Mucosa of descending colon (tissue), 3 donors: ENCODE measurements around the gene PPP1R9B. TPM values are rescaled to one million over a fixed set of nuclear protein-coding genes. Genes with fewer than 3 reads are reported as not detected.

Experiments used
- ATAC-seq: fragments of 200-7000 bp; cut with Tn5 transposase; one replicate; pipeline ENCODE4 v1.9.1; 2020; ENCODE audit warnings: mild to moderate bottlenecking, moderate library complexity
- DNase-seq, 3 donors: peaks; one replicate each; pipeline ENCODE4 v3.0.0-alpha.2; 2020
- H3K36me3 ChIP-seq: fragments of 200-600 bp; one replicate; pipeline ENCODE4 v1.8.0; 2021; ENCODE audit warnings: low read depth, mild to moderate bottlenecking
- H3K4me1 ChIP-seq: fragments of 200-600 bp; one replicate; pipeline ENCODE4 v1.8.0; 2021; ENCODE audit warnings: low read depth, mild to moderate bottlenecking
- H3K4me3 ChIP-seq: fragments of 200-600 bp; one replicate; pipeline ENCODE4 v1.8.0; 2021; ENCODE audit warnings: mild to moderate bottlenecking
- H3K9me3 ChIP-seq: fragments of 200-600 bp; one replicate; pipeline ENCODE4 v1.8.0; 2021; ENCODE audit warnings: mild to moderate bottlenecking
- CTCF ChIP-seq: fragments of 200-600 bp; IDR thresholded peaks from one replicate; pipeline ENCODE4 v1.8.0; 2022; ENCODE audit warnings: antibody characterized with exemption, mild to moderate bottlenecking
- intact Hi-C, 2 donors: fragments of 100-400 bp; cut with DNase I in 1 of 2; cut with micrococcal nuclease in 1 of 2; formaldehyde crosslinking; loops; one replicate each; pipeline versions ENCODE4 v1.11.0 to v1.11.1; 2022; cut with DNase I, micrococcal nuclease
- total RNA-seq, 3 donors: library from RNA; stranded (reverse); fragmentation: NEBNext Ultra II Directional in 2 of 3; extraction: Animal tissue kit (Norgen Biotek cat#: 25700) in 2 of 3; gene quantifications; one replicate each; pipeline versions ENCODE4 v1.2.1 to v1.2.4, GENCODE V29; 2021 to 2023
- donor health status: DM: no; HTN: no; CAD: no; lungs with moderate emphysema.
- donor health status: DM: no; HTN: no; CAD: no.
- donor health status: DM: no; HTN: yes; CAD: no.

Gene PPP1R9B
- total RNA-seq, 3 donors from 2014 or later = 27.3 to 47.5 (median 33.1) TPM

- H3K4me3 ChIP-seq = no peak overlapping the region
- no peak for TF ChIP-seq CTCF
- intact Hi-C loops = no loop called here
- ATAC-seq (peak; percentile 22), DNase-seq (peak in 1 of 3 donors; percentile 49)
- peaks cover 3% of the 10 kb centered on the region for H3K4me1 ChIP-seq
- H3K36me3 ChIP-seq = no peaks in the 10 kb centered on the region
- H3K9me3 ChIP-seq = no peaks in the 10 kb centered on the region
Observed at GRCh38 chr17:50184611-50185398, 34.3 kb upstream of the PPP1R9B start.

DNA sequence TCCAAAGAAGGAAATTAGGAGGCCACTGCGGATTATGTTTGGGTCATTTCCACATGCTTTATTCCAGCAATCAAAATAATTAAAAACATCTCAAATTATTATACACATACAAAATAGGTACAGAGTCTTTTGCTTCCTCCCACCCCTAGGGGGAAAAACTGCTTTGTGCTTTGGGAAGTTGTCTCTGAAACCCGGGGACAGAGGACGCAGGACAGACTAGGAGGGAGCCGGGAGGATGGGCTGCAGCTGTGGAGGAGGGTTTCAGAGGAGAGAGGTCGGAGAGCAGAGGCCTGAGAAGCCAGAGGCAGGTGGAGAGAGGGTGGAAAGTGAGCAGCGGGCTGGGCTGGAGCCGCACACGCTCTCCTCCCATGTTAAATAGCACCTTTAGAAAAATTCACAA, 33.6 kb upstream of the PPP1R9B start:
- intact Hi-C loops = no loop called here
- ATAC-seq (no peak), DNase-seq (peak in 1 of 3 donors; percentile 28)
- TF ChIP-seq CTCF = no peak
- H3K9me3 ChIP-seq = no peaks in the 10 kb centered on the region
- H3K4me1 ChIP-seq = peaks cover 3% of the 10 kb centered on the region
- no peaks in the 10 kb centered on the region for H3K36me3 ChIP-seq
- H3K4me3 ChIP-seq = no peak overlapping the region

DNA sequence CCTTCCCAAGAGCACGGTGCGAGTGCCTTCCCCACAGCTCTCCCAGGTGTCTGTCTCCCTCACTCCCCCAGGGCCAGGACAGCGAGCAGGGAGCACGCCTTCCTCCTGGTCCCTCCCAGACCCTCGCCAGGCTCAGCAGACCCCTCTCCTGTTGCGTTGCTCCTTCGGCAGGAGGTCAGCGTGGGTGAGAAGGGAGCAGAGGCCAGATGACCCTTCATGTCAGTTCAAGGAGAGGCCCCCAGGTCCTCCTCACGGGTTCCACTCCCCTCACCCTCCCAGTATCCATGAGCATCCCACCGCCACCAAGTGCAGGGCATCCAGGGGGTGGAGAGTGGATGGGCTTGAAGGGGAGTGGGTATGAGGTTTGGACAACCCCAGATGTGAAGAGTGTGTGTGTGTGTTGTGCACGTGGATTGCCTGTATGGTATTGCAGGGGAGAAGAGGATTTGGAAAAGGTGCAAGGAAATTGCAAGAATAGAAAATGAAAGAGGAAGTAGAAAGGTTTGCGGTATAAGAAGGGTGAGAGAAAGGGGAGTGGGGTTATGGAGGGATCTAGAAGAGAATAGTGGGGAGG, 33.0 kb upstream of the PPP1R9B start:
- peaks cover 3% of the 10 kb centered on the region for H3K4me1 ChIP-seq
- DNase-seq = peak in 1 of 3 donors; percentile 47
- peak; percentile 35 for ATAC-seq

GRCh38 chr17:50182783-50183420, 32.4 kb upstream of the PPP1R9B start:
- no peak for TF ChIP-seq CTCF
- no peaks in the 10 kb centered on the region for H3K36me3 ChIP-seq
- H3K4me3 ChIP-seq = no peak overlapping the region
- ATAC-seq = no peak
- intact Hi-C loops = no loop called here
- DNase-seq = peak in 1 of 3 donors; percentile 29
- no peaks in the 10 kb centered on the region for H3K9me3 ChIP-seq
- peaks cover 6% of the 10 kb centered on the region for H3K4me1 ChIP-seq

More for the DNA sequence above, 33.0 kb upstream of the PPP1R9B start:
- H3K36me3 ChIP-seq = no peaks in the 10 kb centered on the region
- intact Hi-C loops = no loop called here
- no peaks in the 10 kb centered on the region for H3K9me3 ChIP-seq
- no peak for TF ChIP-seq CTCF
- no peak overlapping the region for H3K4me3 ChIP-seq

GRCh38 chr17:50181591-50182560, 31.4 kb upstream of the PPP1R9B start:
- Histone ChIP-seq H3K4me1 (peaks cover 8% of the 10 kb centered on the region), H3K36me3 (no peaks in the 10 kb centered on the region), H3K9me3 (no peaks in the 10 kb centered on the region), H3K4me3 (no peak overlapping the region)
- DNase-seq = peak in 1 of 3 donors; percentile 39
- ATAC-seq = no peak
- no peak for TF ChIP-seq CTCF
- intact Hi-C loops = no loop called here
